ENCODE data around the gene FAM89B.
A peak's percentile ranks its signal among the peaks of the same experiment; 100 is the strongest.

Gene FAM89B

DNA sequence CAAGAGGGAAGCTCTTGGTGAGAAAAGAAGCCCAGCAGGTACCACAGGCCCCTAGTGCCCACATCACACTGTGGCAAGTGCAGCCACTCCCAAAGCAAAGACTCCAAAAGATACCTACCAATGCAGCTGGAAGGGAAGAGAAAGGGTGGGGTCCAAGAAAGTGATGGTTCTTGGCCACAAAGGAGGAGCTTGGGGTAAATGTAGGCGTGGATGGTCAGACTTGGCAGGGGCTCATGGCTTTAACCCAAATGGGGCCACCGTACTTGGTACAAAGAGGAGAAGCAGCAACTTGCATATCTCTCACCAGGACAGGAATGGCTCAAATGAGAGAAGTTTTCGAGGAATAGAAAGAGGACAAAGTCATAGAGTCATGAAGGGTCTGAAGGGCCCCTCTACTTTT lies 36.9 kb downstream of the FAM89B start:
- DNase-seq (ENCODE audit: extremely low read depth in 1 of 2, low read depth in 1 of 2) = no peak

DNA sequence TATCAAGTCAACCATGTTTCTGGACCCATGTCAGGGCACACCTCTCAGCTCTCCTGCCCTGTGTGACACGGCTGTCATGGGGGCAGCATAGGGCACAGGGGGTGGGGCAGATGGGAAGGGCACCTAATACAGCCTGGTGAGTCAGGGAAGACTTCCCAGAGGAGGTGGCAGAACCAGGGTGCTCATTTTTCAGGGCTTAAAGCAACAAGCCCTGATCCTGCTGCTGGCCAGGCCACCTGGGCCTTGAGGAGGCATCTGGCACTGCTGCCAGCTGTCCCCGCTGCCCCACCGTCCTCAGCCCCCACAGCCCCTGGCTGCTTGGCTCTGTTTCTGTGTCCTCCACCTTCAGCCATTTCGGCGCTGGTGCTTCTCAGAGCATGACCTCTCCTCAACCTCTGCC lies 37.3 kb downstream of the FAM89B start:
- no peak for DNase-seq (ENCODE audit: extremely low read depth in 1 of 2, low read depth in 1 of 2)

DNA sequence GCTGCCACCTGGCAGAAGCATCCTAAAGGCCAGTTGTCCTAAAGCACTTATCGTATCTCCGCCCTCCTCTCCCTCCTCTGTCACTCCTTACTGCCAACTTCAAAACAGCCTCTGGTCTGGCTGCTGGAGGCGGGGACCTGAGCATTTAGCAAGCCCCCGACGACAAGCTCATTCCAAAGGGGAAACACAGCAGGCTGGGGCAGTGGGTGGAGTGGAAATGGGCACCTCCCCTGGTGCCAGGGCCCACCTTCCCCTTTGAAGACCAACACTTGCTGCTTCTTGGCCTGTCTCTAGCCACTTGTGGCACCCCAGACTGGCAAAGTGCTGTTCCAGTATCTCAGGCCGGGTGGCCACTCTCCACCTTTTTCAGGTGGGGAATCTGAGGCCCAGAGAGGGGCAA lies 38.1 kb downstream of the FAM89B start:
- DNase-seq (ENCODE audit: extremely low read depth in 1 of 2, low read depth in 1 of 2) = no peak

GRCh38 chr11:65611028-65611757 lies 38.9 kb downstream of the FAM89B start:
- DNase-seq (ENCODE audit: extremely low read depth in 1 of 2, low read depth in 1 of 2) = no peak

- no peak for DNase-seq (ENCODE audit: extremely low read depth in 1 of 2, low read depth in 1 of 2)
Measured at GRCh38 chr11:65611758-65612603, 39.6 kb downstream of the FAM89B start.

DNA sequence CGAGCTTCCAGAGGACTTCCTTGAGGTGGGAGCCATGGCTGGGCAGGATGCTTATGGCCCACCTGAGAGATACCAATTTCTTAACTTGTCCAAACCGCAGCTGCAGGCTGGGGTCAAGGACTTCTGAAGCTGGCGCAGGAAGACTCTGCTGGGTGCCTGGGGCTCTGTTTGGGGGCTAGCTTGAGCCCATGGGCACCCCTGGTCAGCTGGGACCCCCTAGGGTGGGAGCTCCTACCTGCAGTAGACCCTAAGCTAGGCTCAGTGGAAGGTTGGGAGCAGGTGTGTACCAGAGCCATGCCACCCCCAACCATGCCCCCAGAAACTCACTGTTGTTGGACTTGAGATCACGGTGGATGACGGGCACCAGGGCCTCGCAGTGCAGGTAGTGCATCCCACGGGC lies 40.4 kb downstream of the FAM89B start:
- DNase-seq (ENCODE audit: extremely low read depth in 1 of 2, low read depth in 1 of 2) = no peak

- DNase-seq (ENCODE audit: extremely low read depth in 1 of 2, low read depth in 1 of 2) = no peak
Measured at GRCh38 chr11:65613091-65613928, 41.0 kb downstream of the FAM89B start.

GRCh38 chr11:65615229-65615949 lies 43.1 kb downstream of the FAM89B start, which contains the start of gene PCNX3:
Gene PCNX3 (plus strand): TSS chr11:65615776. CDS start chr11:65616312, 536 bp downstream.
- DNase-seq (ENCODE audit: extremely low read depth in 1 of 2, low read depth in 1 of 2) = peak; percentile 100

- peak; percentile 43 for DNase-seq (ENCODE audit: extremely low read depth in 1 of 2, low read depth in 1 of 2)
Measured at GRCh38 chr11:65615950-65616574, 43.7 kb downstream of the FAM89B start.

DNA sequence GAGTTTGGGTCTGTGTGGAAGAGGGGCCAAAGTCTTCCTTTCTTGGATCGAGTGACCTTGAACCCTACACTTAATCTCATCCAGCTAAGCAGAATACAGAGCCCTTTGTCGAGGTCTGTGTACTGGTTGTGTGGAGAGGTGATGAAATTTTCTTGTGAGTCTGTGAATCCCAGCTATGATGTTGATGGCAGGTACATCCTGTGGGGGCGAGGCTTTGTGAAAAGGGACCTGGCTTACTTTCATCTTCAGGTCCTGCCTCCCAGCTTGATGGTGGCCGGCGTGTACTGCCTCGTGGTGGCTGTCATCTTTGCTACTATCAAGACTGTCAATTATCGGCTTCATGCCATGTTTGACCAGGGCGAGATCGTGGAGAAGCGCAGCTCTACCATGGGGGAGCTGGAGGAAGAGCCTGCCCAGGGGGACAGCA lies 44.2 kb downstream of the FAM89B start:
- DNase-seq (ENCODE audit: extremely low read depth in 1 of 2, low read depth in 1 of 2) = no peak

- DNase-seq (ENCODE audit: extremely low read depth in 1 of 2, low read depth in 1 of 2) = no peak
Measured at GRCh38 chr11:65617136-65617850, 45.0 kb downstream of the FAM89B start.

DNA sequence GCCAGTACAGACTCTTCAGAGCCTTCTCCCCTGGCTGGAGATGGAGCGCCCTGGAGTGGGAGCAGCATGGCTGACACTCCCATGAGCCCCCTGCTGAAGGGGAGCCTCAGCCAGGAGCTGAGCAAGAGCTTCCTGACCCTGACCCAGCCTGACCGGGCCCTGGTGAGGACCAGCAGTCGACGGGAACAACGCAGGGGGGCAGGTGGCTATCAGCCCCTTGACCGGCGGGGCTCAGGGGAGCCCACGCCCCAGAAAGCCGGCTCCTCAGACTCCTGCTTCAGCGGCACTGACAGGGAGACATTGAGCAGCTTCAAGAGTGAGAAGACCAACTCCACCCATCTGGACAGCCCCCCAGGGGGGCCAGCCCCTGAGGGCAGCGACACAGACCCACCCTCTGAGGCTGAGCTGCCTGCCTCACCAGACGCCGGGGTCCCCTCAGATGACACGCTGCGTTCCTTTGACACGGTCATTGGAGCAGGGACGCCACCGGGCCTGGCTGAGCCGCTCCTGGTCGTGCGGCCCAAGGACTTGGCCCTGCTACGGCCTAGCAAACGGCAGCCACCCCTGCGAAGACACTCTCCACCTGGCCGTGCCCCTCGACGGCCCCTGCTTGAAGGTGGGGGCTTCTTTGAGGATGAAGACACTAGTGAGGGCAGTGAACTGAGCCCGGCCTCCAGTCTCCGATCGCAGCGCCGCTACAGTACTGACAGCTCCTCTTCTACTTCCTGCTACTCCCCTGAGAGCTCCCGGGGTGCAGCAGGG lies 45.8 kb downstream of the FAM89B start:
- DNase-seq (ENCODE audit: extremely low read depth in 1 of 2, low read depth in 1 of 2) = no peak

GRCh38 chr11:65618763-65619162 lies 46.4 kb downstream of the FAM89B start:
- DNase-seq (ENCODE audit: extremely low read depth in 1 of 2, low read depth in 1 of 2) = no peak

DNA sequence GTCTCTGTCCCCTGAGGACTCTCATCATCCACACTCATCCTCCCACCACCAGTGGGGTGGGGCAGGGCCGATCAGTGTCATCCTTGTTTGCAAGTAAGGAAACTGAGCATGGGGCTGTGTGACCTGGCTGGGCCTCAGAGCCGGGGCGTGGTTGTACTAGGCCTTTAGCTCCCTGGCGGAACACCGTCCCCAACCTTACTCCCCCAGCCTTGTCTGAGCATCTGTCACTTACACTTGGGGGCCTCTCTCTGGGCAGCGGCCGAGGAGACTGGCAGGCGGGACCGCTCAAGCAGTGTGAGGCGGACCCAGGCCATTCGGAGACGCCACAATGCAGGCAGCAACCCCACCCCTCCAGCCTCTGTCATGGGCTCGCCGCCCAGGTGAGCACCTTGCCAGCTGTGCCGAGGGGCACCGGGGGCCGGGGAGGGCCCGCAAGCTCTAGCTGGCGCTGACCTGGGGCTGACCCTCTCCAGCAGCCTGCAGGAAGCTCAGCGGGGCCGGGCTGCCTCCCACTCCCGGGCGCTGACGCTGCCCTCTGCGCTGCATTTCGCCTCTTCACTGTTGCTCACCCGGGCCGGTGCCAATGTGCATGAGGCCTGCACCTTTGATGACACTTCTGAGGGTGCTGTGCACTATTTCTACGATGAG lies 47.1 kb downstream of the FAM89B start:
- DNase-seq (ENCODE audit: extremely low read depth in 1 of 2, low read depth in 1 of 2) = no peak

- no peak for DNase-seq (ENCODE audit: extremely low read depth in 1 of 2, low read depth in 1 of 2)
Measured at GRCh38 chr11:65620666-65621065, 48.3 kb downstream of the FAM89B start.

- DNase-seq (ENCODE audit: extremely low read depth in 1 of 2, low read depth in 1 of 2) = no peak
Measured at GRCh38 chr11:65621460-65621859, 49.1 kb downstream of the FAM89B start.

DNA sequence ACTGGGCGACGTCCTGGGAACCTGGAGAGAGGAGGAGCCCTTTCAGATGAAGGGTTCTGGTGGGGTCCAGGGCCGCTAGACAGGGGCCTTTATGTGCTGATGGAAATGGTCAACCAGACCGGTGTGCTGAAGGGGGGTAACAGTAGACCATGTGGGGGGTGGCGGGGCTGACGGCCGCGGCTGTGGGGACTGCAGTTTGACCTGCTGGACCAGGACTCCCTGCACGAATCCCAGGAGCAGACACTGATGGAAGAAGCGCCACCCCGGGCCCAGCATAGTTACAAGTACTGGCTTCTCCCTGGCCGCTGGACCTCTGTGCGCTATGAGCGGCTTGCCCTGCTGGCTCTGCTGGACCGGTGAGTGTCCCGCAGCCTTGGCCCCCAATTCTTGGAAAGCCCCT lies 49.7 kb downstream of the FAM89B start:
- no peak for DNase-seq (ENCODE audit: extremely low read depth in 1 of 2, low read depth in 1 of 2)

- no peak for DNase-seq (ENCODE audit: extremely low read depth in 1 of 2, low read depth in 1 of 2)
Measured at GRCh38 chr11:65623177-65623576, 50.8 kb downstream of the FAM89B start.

All from stimulated activated CD8-positive, alpha-beta memory T cell treated with anti-CD3 and anti-CD28 coated beads, Interleukin-7, amount 100 ng/mL, for 48 hours (primary cell).